SIG-M5 (cell line): Measurements from ENCODE around the gene SRXN1.

ENCODE experiments used
- DNase-seq: peaks from one replicate; lab custom pipeline; 2025; lab: John Stamatoyannopoulos, UW

Gene SRXN1

DNA sequence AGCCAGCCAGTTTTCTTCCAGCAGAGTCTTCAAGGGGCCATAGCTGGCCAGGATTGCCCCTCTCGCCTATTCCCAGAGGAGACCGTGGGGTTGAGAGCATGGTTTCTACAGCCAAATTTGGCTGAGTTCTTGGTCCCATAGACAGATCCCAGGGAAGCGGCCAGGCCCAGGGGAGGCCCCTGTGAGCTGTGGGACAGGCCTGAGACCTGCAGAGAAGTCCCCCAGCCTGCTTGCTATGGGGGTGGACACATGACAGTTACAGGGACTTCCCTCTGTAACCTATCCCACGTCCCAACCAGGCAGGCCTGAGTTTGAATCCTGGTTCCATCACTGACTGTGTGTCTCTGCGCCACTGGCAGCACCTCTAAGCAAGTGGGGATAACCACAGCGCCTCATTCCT is 45.5 kb downstream of the SRXN1 start:
- no peak for DNase-seq

- DNase-seq: no peak
These were observed 47.8 kb downstream of the SRXN1 start for GRCh38 chr20:605237-605636.

DNA sequence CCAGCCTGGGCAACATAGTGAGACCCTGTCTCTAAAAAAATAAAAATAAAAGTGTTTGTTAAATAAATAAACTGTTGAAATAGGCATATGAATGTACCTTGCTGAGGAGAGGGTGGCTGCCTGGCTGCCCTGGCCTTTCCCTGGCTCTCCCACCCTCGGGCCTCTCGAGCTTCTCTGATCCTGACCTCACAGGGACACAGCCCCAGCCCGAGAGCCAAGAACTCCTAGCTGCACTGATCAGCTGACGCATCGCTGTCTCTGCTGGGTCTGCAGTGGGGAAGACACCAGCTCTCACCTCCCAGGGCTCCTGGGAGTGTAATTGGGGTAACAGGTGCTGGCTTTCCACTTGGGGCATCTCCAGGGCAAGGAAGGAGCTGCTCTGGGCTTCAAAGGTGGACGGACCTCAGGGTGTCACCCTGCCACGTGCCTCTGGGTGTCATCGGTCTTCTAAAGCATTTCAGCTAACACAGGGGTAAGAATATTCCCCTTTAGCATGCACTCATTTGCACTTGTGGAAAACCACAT is 49.8 kb downstream of the SRXN1 start:
- no peak for DNase-seq

- DNase-seq: no peak
These were observed 50.7 kb downstream of the SRXN1 start for GRCh38 chr20:602111-602970.

- no peak for DNase-seq
These were observed 52.3 kb downstream of the SRXN1 start for GRCh38 chr20:600736-601135.

DNA sequence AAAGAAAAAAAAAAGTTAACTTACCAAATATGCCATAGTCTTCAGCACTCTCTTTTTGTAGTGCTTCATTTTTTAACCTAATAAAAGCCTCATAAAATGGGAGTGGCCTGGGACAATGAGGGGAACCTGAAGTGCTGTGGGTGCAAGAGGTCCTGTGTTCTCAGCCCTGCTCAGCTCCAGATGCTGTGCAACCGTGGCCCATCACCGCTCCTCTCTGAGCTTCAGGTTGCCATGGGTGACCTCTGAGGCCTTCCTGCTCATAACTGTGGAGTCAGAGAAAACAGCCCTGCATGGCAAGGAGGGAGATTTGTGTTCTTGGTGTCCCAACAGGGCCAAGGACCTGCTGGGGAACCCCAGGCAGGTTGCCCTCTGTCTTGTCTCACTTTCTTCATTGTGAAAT is 52.9 kb downstream of the SRXN1 start:
- no peak for DNase-seq

- DNase-seq: no peak
These were observed 54.7 kb downstream of the SRXN1 start for GRCh38 chr20:598133-598850.

GRCh38 chr20:597560-597959 is 55.4 kb downstream of the SRXN1 start:
- no peak for DNase-seq
